ENCODE results near the gene LONRF3. TPM values are rescaled to one million over a fixed set of nuclear protein-coding genes. Genes with fewer than 3 reads are reported as not detected.

LONRF3 gene
- not detected for polyA plus RNA-seq (2012; ENCODE audit: insufficient read depth, insufficient read length, low read depth)

DNA sequence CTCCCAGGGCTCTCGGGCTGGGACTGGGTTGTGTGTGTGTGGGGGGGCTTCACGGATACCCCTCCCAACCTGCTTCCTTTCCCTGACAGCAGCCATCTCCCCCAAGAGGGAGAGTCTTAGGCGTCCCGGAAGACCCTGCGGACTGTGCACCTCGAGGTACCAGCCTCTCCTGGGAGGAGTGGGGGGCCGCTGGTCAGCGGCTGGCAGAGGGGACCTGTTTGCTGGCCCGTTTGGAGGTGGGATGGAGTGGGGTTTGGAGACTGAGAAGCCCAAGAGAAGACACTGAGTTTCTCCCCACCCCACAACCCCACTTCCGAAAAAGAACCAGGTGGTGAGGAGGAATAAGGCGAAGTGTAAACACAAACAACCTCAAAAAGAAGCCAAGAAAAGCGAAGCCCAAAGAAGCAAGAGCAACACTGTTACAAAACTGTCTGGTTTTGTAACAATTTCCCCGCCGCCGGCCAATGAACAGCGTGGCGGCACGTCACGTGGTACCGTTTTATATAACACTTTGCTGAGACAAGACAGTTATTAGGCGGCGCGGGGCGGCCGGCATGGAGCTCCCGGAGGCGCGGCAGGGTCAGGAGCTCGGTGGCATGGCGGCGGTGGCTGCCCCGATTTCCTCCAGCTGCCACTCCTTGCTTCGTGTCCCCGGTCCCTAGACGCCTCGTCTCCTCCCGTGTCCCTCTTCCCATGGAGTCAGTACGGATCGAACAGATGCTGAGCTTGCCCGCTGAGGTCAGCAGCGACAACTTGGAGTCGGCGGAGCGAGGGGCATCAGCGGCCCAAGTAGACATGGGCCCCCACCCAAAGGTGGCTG, at the start of gene LONRF3:
Gene LONRF3 (plus strand): TSS at position 531 of the 820 bp plus-strand sequence. CDS start 163 bp downstream, at position 694.
- H3K4me3 ChIP-seq (ENCODE audit: low read depth, low read length) = peak within 1 kb of the TSS; percentile 6; the same call in 1 of the 2 replicates
- no peaks in the 10 kb centered on the region for H3K9me3 ChIP-seq
- no peaks in the 10 kb centered on the region for H3K36me3 ChIP-seq
- no peaks in the 10 kb centered on the region for H3K4me1 ChIP-seq
- H3K27me3 ChIP-seq = peaks cover 42% of the 10 kb centered on the region
- DNase-seq = peak; percentile 22
- TF ChIP-seq, protein P1, sequence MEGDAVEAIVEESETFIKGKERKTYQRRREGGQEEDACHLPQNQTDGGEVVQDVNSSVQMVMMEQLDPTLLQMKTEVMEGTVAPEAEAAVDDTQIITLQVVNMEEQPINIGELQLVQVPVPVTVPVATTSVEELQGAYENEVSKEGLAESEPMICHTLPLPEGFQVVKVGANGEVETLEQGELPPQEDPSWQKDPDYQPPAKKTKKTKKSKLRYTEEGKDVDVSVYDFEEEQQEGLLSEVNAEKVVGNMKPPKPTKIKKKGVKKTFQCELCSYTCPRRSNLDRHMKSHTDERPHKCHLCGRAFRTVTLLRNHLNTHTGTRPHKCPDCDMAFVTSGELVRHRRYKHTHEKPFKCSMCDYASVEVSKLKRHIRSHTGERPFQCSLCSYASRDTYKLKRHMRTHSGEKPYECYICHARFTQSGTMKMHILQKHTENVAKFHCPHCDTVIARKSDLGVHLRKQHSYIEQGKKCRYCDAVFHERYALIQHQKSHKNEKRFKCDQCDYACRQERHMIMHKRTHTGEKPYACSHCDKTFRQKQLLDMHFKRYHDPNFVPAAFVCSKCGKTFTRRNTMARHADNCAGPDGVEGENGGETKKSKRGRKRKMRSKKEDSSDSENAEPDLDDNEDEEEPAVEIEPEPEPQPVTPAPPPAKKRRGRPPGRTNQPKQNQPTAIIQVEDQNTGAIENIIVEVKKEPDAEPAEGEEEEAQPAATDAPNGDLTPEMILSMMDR (IDR thresholded peaks at IDR 0.05; ENCODE audit: low read depth, low read length) = no peak

DNA sequence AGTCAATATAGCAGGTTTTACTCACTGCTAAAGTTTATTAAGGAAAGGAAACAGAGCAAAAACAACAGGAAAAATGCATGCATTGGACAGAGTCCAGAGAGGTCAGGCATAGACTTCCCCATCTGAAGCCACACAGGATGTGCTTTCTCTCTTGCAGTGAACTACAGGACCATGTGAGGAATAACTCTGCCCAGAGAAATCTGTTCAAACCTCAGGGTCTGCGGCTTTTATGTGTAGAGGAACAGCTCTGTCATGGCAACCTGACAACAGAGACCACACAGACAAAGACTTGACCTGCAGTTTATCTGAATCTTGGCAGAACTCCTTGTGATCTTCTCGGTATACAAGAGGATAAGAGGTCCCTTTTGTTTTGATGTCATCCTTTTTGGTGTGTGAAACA, 46.3 kb upstream of the LONRF3 start:
- Histone ChIP-seq H3K4me1 (no peaks in the 10 kb centered on the region), H3K9me3 (no peaks in the 10 kb centered on the region), H3K4me3 (ENCODE audit: low read depth, low read length) (no peak overlapping the region), H3K27me3 (no peaks in the 10 kb centered on the region), H3K36me3 (no peaks in the 10 kb centered on the region)
- DNase-seq = no peak
- TF ChIP-seq, protein P1 (IDR thresholded peaks at IDR 0.05; ENCODE audit: low read depth, low read length) = no peak

DNA sequence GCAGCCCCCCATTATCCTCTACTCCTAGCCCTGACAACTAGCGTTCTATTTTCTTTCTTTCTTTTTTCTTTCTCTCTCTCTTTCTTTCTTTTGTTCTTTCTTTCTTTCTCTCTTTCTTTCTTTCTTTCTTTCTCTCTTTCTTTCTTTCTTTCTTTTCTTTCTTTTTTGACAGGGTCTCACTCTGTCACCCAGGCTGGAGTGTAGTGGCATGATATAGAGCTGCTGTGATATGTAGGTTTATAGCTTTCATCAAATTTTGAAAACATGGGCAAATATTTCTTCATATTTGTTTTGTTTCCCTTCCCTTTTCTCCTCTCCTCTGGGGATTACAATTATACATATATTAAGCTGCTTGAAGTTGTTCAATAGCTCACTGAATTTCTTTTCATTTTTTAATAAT, 39.1 kb upstream of the LONRF3 start:
- no peaks in the 10 kb centered on the region for H3K27me3 ChIP-seq
- no peaks in the 10 kb centered on the region for H3K4me1 ChIP-seq
- no peak overlapping the region for H3K4me3 ChIP-seq (ENCODE audit: low read depth, low read length)
- H3K36me3 ChIP-seq = no peaks in the 10 kb centered on the region
- H3K9me3 ChIP-seq = no peaks in the 10 kb centered on the region
- no peak for DNase-seq
- TF ChIP-seq, protein P1 (IDR thresholded peaks at IDR 0.05; ENCODE audit: low read depth, low read length) = no peak

DNA sequence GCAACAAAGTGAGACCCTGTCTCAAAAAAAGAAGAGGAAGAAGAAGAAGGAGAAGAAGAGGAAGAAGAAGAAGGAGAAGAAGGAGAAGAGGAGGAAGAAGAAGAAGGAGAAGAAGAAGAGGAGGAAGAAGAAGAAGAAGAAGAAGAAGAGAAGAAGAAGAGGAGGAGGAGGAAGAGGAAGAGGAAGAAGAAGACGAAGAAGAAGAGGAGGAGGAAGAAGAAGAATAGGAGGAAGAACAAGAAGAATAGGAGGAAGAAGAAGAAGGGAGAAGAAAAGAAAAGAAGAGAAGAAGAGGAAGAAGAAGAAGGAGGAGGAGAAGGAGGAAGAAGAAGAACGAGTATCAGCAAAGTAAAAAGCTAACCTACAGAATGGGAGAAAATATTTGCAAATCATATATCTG, 33.3 kb upstream of the LONRF3 start:
- TF ChIP-seq, protein P1 (IDR thresholded peaks at IDR 0.05; ENCODE audit: low read depth, low read length) = no peak

DNA sequence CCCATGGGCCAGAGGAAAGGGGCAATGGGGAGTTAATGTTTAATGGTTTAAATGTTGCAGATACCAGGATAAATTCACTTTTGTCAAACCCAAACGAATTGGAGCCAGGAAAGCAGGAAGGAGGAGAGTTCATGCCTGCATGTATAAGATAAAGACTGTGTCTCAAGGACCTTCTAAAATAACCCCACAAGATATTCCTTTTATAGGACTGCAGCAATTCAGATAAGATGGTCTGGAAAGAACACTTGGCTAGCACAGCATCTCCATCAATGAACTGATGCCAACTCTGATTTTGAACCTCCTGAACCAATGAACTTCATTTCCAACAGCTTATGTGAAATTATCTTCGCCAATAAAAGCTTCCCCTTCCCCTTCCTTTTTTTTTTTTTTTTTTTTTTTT, 31.3 kb upstream of the LONRF3 start:
- no peak overlapping the region for H3K4me3 ChIP-seq (ENCODE audit: low read depth, low read length)
- no peak for DNase-seq
- H3K27me3 ChIP-seq = no peaks in the 10 kb centered on the region
- H3K9me3 ChIP-seq = no peaks in the 10 kb centered on the region
- H3K4me1 ChIP-seq = no peaks in the 10 kb centered on the region
- TF ChIP-seq, protein P1 (IDR thresholded peaks at IDR 0.05; ENCODE audit: low read depth, low read length) = no peak
- no peaks in the 10 kb centered on the region for H3K36me3 ChIP-seq

More for the DNA sequence above, 33.3 kb upstream of the LONRF3 start:
- DNase-seq = no peak
- no peaks in the 10 kb centered on the region for H3K36me3 ChIP-seq
- H3K9me3 ChIP-seq = no peaks in the 10 kb centered on the region
- no peak overlapping the region for H3K4me3 ChIP-seq (ENCODE audit: low read depth, low read length)
- H3K27me3 ChIP-seq = no peaks in the 10 kb centered on the region
- H3K4me1 ChIP-seq = no peaks in the 10 kb centered on the region

DNA sequence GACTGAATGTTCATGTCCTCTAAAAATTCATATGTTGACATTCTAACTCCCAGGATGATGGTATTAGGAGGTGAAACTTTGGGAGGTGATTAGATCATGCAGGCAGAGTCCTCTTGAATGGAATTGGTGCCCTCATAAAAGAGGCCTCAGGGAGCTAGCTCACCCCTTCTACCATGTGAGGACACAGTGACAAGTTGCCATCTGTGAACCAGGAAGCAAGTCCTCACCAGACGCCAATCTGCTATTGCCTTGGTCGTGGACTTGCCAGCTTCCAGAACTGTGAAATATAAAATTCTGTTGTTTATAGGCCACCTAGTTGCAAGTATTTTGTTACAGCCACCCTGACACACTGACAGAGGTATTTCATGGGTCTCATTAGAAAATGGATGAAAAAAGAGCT, 28.5 kb upstream of the LONRF3 start:
- no peak for DNase-seq
- Histone ChIP-seq H3K36me3 (no peaks in the 10 kb centered on the region), H3K4me1 (no peaks in the 10 kb centered on the region), H3K27me3 (no peaks in the 10 kb centered on the region), H3K4me3 (ENCODE audit: low read depth, low read length) (no peak overlapping the region), H3K9me3 (no peaks in the 10 kb centered on the region)
- TF ChIP-seq, protein P1 (IDR thresholded peaks at IDR 0.05; ENCODE audit: low read depth, low read length) = no peak
